SK-N-SH (cell line): ENCODE data around the gene CNIH3.

Experiments used
- ELF1 ChIP-seq: IDR thresholded peaks from 2 replicates; pipeline ENCODE4 v1.4.0; 2012
- EP300 ChIP-seq, 2 experiments: IDR thresholded peaks; 2 replicates each; pipeline versions ENCODE4 v1.4.0 to v1.6.1; 2012; ENCODE audit warnings: borderline replicate concordance in 1 of 2, low read depth in 1 of 2, low read length in 1 of 2
- EZH2phosphoT487 ChIP-seq: fragments of 200-600 bp; sonication (generic); IDR thresholded peaks from 2 replicates; pipeline ENCODE4 v1.6.1; 2017; ENCODE audit warnings: low read depth, mixed run types, mild to moderate bottlenecking, antibody characterized with exemption, moderate library complexity, borderline replicate concordance
- IRF3 ChIP-seq: fragments of 150-350 bp; IDR thresholded peaks from 2 replicates; pipeline ENCODE4 v1.6.1; 2016; ENCODE audit warnings: mild to moderate bottlenecking, low read depth, low read length
- JUND ChIP-seq: IDR thresholded peaks from 2 replicates; pipeline ENCODE4 v1.4.0; 2012
- NRF1 ChIP-seq: IDR thresholded peaks from 2 replicates; pipeline ENCODE4 v1.6.1; 2012; ENCODE audit warnings: low read depth, mild to moderate bottlenecking, low read length
- POLR2AphosphoS5 ChIP-seq: IDR thresholded peaks from 2 replicates; pipeline ENCODE4 v1.6.1; 2012; ENCODE audit warnings: low read depth, low read length
- RAD21 ChIP-seq: IDR thresholded peaks from 2 replicates; pipeline ENCODE4 v1.6.1; 2012; ENCODE audit warnings: mild to moderate bottlenecking, low read length
- SIN3A ChIP-seq: IDR thresholded peaks from 2 replicates; pipeline ENCODE4 v1.6.1; 2012; ENCODE audit warnings: low read depth, mild to moderate bottlenecking, low read length, moderate library complexity, borderline replicate concordance
- TEAD4 ChIP-seq: IDR thresholded peaks from 2 replicates; pipeline ENCODE4 v1.4.0; 2012; ENCODE audit warnings: mild to moderate bottlenecking, borderline replicate concordance; ENCODE audit not compliant: insufficient read depth
- TF ChIP-seq, protein P1 (sequence below): fragments of 200-600 bp; sonication (generic); IDR thresholded peaks from 2 replicates; pipeline ENCODE4 v1.6.1; 2017; ENCODE audit warnings: antibody characterized with exemption, mild to moderate bottlenecking, moderate library complexity
- TF ChIP-seq, protein P2 (sequence below): IDR thresholded peaks from 2 replicates; pipeline ENCODE4 v1.4.0; 2012; ENCODE audit warnings: low read depth, borderline replicate concordance
- TF ChIP-seq, protein P3 (sequence below): IDR thresholded peaks from 2 replicates; pipeline ENCODE4 v1.4.0; 2012; ENCODE audit warnings: low read depth

DNA sequence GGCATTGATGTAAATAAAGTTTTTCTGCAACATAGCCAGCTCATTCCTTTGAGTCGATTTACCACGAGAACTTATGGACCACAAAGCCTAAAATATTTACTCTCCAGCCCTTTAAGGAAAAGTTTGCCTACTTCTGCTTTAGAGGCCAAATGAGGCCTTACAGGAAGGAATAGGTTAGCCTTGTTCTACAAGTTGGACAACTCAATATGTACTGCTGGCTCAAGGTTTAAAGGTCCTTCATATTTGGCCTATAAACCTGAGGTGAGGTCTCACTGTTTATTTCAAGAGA lies 168.9 kb downstream of the CNIH3 start:
- TF ChIP-seq, protein P1, sequence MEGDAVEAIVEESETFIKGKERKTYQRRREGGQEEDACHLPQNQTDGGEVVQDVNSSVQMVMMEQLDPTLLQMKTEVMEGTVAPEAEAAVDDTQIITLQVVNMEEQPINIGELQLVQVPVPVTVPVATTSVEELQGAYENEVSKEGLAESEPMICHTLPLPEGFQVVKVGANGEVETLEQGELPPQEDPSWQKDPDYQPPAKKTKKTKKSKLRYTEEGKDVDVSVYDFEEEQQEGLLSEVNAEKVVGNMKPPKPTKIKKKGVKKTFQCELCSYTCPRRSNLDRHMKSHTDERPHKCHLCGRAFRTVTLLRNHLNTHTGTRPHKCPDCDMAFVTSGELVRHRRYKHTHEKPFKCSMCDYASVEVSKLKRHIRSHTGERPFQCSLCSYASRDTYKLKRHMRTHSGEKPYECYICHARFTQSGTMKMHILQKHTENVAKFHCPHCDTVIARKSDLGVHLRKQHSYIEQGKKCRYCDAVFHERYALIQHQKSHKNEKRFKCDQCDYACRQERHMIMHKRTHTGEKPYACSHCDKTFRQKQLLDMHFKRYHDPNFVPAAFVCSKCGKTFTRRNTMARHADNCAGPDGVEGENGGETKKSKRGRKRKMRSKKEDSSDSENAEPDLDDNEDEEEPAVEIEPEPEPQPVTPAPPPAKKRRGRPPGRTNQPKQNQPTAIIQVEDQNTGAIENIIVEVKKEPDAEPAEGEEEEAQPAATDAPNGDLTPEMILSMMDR, result no peak
- TF ChIP-seq SIN3A (no peak), RAD21 (no peak), NRF1 (no peak), POLR2AphosphoS5 (no peak), JUND (no peak), EZH2phosphoT487 (no peak), TEAD4 (no peak), EP300 (IDR thresholded peaks at IDR 0.05; ENCODE audit: borderline replicate concordance in 1 of 2, low read depth in 1 of 2, low read length in 1 of 2) (no peak), ELF1 (no peak), IRF3 (no peak)
- TF ChIP-seq, protein P2, sequence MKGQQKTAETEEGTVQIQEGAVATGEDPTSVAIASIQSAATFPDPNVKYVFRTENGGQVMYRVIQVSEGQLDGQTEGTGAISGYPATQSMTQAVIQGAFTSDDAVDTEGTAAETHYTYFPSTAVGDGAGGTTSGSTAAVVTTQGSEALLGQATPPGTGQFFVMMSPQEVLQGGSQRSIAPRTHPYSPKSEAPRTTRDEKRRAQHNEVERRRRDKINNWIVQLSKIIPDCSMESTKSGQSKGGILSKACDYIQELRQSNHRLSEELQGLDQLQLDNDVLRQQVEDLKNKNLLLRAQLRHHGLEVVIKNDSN, result no peak
- TF ChIP-seq, protein P3, sequence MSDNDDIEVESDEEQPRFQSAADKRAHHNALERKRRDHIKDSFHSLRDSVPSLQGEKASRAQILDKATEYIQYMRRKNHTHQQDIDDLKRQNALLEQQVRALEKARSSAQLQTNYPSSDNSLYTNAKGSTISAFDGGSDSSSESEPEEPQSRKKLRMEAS, result no peak
